Stimulated activated naive CD8-positive, alpha-beta T cell treated with anti-CD3 and anti-CD28 coated beads, Interleukin-15, amount 100 ng/mL, for 72 hours (primary cell): Measurements from ENCODE around the gene ERAL1.
"Not testable (repeated sequence)": the region's sequence is repeated elsewhere in the genome, so short reads cannot be mapped to it uniquely, and the experiment has no call there.

Experiments used
- ATAC-seq: fragments of 150-1000 bp; cut with Tn5 transposase; 2 replicates; pipeline ENCODE4 v1.10.0; 2021; ENCODE audit warnings: mild to moderate bottlenecking, moderate library complexity
- DNase-seq, 2 donors: peaks; one replicate each; pipeline ENCODE4 v3.0.0; 2021 to 2022
- H3K27ac Mint-ChIP-seq, 2 donors: one replicate each; pipeline ENCODE4 v1.8.0; 2022; ENCODE audit warnings: mild to moderate bottlenecking in 2 of 2, mixed read lengths in 2 of 2, moderate library complexity in 2 of 2
- H3K27me3 Mint-ChIP-seq: one replicate; pipeline ENCODE4 v1.8.0; 2022; ENCODE audit warnings: mixed read lengths
- H3K4me1 Mint-ChIP-seq: one replicate; pipeline ENCODE4 v1.8.0; 2022; ENCODE audit warnings: mild to moderate bottlenecking, mixed read lengths
- H3K4me3 Mint-ChIP-seq, 2 donors: one replicate each; pipeline ENCODE4 v1.8.0; 2022; ENCODE audit warnings: mild to moderate bottlenecking in 2 of 2, mixed read lengths in 2 of 2, moderate library complexity in 1 of 2
- H3K9me3 Mint-ChIP-seq, 2 donors: one replicate each; pipeline ENCODE4 v1.8.0; 2022; ENCODE audit warnings: mixed read lengths in 2 of 2

ERAL1 gene

GRCh38 chr17:28897769-28898526 is 43.1 kb downstream of the ERAL1 start:
- no peaks in the 10 kb centered on the region for H3K9me3 Mint-ChIP-seq
- peak overlapping the region; percentile 97 to 98 for H3K27ac Mint-ChIP-seq
- ATAC-seq (peak; percentile 41), DNase-seq (peak in 1 of 2 donors; percentile 46)
- no peaks in the 10 kb centered on the region for H3K27me3 Mint-ChIP-seq
- peaks cover 77% of the 10 kb centered on the region for H3K4me1 Mint-ChIP-seq
- peak overlapping the region; percentile 95 to 99 for H3K4me3 Mint-ChIP-seq

- no peak overlapping the region for H3K27ac Mint-ChIP-seq
- H3K9me3 Mint-ChIP-seq = no peaks in the 10 kb centered on the region
- DNase-seq (no peak), ATAC-seq (no peak)
- H3K27me3 Mint-ChIP-seq = no peaks in the 10 kb centered on the region
- no peak overlapping the region for H3K4me3 Mint-ChIP-seq
- peaks cover 76% of the 10 kb centered on the region for H3K4me1 Mint-ChIP-seq
Observed at GRCh38 chr17:28898527-28898955, 43.7 kb downstream of the ERAL1 start.

GRCh38 chr17:28899212-28899815 is 44.5 kb downstream of the ERAL1 start:
- H3K4me1 Mint-ChIP-seq = peaks cover 70% of the 10 kb centered on the region
- H3K4me3 Mint-ChIP-seq = no peak overlapping the region
- H3K27me3 Mint-ChIP-seq = no peaks in the 10 kb centered on the region
- no peaks in the 10 kb centered on the region for H3K9me3 Mint-ChIP-seq
- no peak overlapping the region for H3K27ac Mint-ChIP-seq
- no peak for ATAC-seq
- no peak for DNase-seq

GRCh38 chr17:28900986-28901726 is 46.3 kb downstream of the ERAL1 start:
- Mint-ChIP-seq H3K4me1 (peaks cover 68% of the 10 kb centered on the region), H3K9me3 (no peaks in the 10 kb centered on the region), H3K27ac (peak overlapping the region; percentile 69 to 92), H3K4me3 (peak overlapping the region; percentile 93 to 96), H3K27me3 (no peaks in the 10 kb centered on the region)
- no peak for ATAC-seq
- DNase-seq = no peak

- H3K27me3 Mint-ChIP-seq = no peaks in the 10 kb centered on the region
- H3K4me1 Mint-ChIP-seq = peaks cover 64% of the 10 kb centered on the region
- no peaks in the 10 kb centered on the region for H3K9me3 Mint-ChIP-seq
- ATAC-seq (peak; percentile 53), DNase-seq (peak in 1 of 2 donors; percentile 65)
- H3K27ac Mint-ChIP-seq = peak overlapping the region; percentile 92 to 94
- H3K4me3 Mint-ChIP-seq = peak overlapping the region; percentile 93 to 96
Observed at GRCh38 chr17:28901866-28902818, 47.3 kb downstream of the ERAL1 start.

- no peaks in the 10 kb centered on the region for H3K9me3 Mint-ChIP-seq
- H3K27me3 Mint-ChIP-seq = no peaks in the 10 kb centered on the region
- H3K4me1 Mint-ChIP-seq = peaks cover 58% of the 10 kb centered on the region
- ATAC-seq = peak; percentile 91
- H3K4me3 Mint-ChIP-seq = peak within 1 kb of the TSS; percentile 93 to 96
- H3K27ac Mint-ChIP-seq = peak within 1 kb of the TSS; percentile 92 to 94
- DNase-seq = peak; percentile 96 to 99
Observed at GRCh38 chr17:28902819-28903545, 48.2 kb downstream of the ERAL1 start, which contains the start of gene DHRS13. TSS of gene DHRS13 (minus strand) at chr17:28903079. CDS start at chr17:28902944, 135 bp downstream.

- H3K27ac Mint-ChIP-seq = peak overlapping the region in 1 of 2 donors; percentile 49
- H3K9me3 Mint-ChIP-seq, ATAC-seq, DNase-seq, H3K27me3 Mint-ChIP-seq: not testable (repeated sequence)
- H3K4me1 Mint-ChIP-seq = peaks cover 53% of the 10 kb centered on the region
- H3K4me3 Mint-ChIP-seq = peak overlapping the region; percentile 93 to 96
Observed at GRCh38 chr17:28903546-28903841, 48.7 kb downstream of the ERAL1 start.

- no peak overlapping the region for H3K4me3 Mint-ChIP-seq
- peaks cover 40% of the 10 kb centered on the region for H3K4me1 Mint-ChIP-seq
- H3K27ac Mint-ChIP-seq = no peak overlapping the region
- H3K9me3 Mint-ChIP-seq = no peaks in the 10 kb centered on the region
- DNase-seq = no peak
- H3K27me3 Mint-ChIP-seq = no peaks in the 10 kb centered on the region
- ATAC-seq = no peak
Observed at GRCh38 chr17:28904800-28905199, 50.0 kb downstream of the ERAL1 start.

GRCh38 chr17:28906276-28906675 is 51.5 kb downstream of the ERAL1 start:
- Mint-ChIP-seq H3K4me1 (peaks cover 25% of the 10 kb centered on the region), H3K9me3 (no peaks in the 10 kb centered on the region), H3K4me3 (no peak overlapping the region), H3K27me3 (no peaks in the 10 kb centered on the region), H3K27ac (no peak overlapping the region)
- ATAC-seq (no peak), DNase-seq (no peak)

- H3K4me3 Mint-ChIP-seq = no peak overlapping the region
Observed at GRCh38 chr17:28906706-28907438, 52.1 kb downstream of the ERAL1 start.

GRCh38 chr17:28907709-28908475 is 53.1 kb downstream of the ERAL1 start:
- no peak for ATAC-seq
- Mint-ChIP-seq H3K4me3 (no peak overlapping the region), H3K4me1 (peaks cover 14% of the 10 kb centered on the region), H3K27me3 (no peaks in the 10 kb centered on the region), H3K9me3 (no peaks in the 10 kb centered on the region), H3K27ac (no peak overlapping the region)
- DNase-seq = no peak

More at GRCh38 chr17:28906706-28907438, 52.1 kb downstream of the ERAL1 start:
- ATAC-seq (no peak), DNase-seq (no peak)
- H3K4me1 Mint-ChIP-seq = peaks cover 19% of the 10 kb centered on the region
- H3K27me3 Mint-ChIP-seq = no peaks in the 10 kb centered on the region
- no peaks in the 10 kb centered on the region for H3K9me3 Mint-ChIP-seq
- H3K27ac Mint-ChIP-seq = no peak overlapping the region

GRCh38 chr17:28908640-28909167 is 53.9 kb downstream of the ERAL1 start:
- no peaks in the 10 kb centered on the region for H3K9me3 Mint-ChIP-seq
- peaks cover 9% of the 10 kb centered on the region for H3K4me1 Mint-ChIP-seq
- no peak overlapping the region for H3K4me3 Mint-ChIP-seq
- ATAC-seq (no peak), DNase-seq (no peak)
- H3K27ac Mint-ChIP-seq = peak overlapping the region in 1 of 2 donors; percentile 74
- no peaks in the 10 kb centered on the region for H3K27me3 Mint-ChIP-seq

GRCh38 chr17:28910534-28910933 is 55.7 kb downstream of the ERAL1 start:
- no peak overlapping the region for H3K4me3 Mint-ChIP-seq
- peak overlapping the region in 1 of 2 donors; percentile 73 for H3K27ac Mint-ChIP-seq
- peaks cover 0 to 6% of the 10 kb centered on the region in 2 donors for H3K9me3 Mint-ChIP-seq
- ATAC-seq (no peak), DNase-seq (no peak)
- no peaks in the 10 kb centered on the region for H3K27me3 Mint-ChIP-seq
- H3K4me1 Mint-ChIP-seq = peaks cover 9% of the 10 kb centered on the region
